Activated T-helper 1 cell treated with anti-CD3 and anti-CD28 coated beads, Interleukin-12 subunit alpha, Interleukin-12 subunit beta, Interleukin-2, Interleukin-4 antibody, amounts not matched to agents 30 ng/mL and 10 ng/mL and 1 ng/mL, durations not matched to agents 14 hours and 24 hours and 36 hours (primary cell): Measurements from ENCODE around the gene FADD. TPM values are rescaled to one million over a fixed set of nuclear protein-coding genes. Genes with fewer than 3 reads are reported as not detected.

ENCODE experiments used
- DNase-seq: peaks from one replicate; pipeline ENCODE4 v3.0.0; 2021; ENCODE audit warnings: low spot score
- H3K27ac Mint-ChIP-seq: one replicate; pipeline ENCODE4 v1.8.0; 2021; ENCODE audit warnings: mild to moderate bottlenecking, mixed read lengths
- H3K27me3 Mint-ChIP-seq: one replicate; pipeline ENCODE4 v1.8.0; 2022; ENCODE audit warnings: mild to moderate bottlenecking, moderate library complexity, mixed read lengths; ENCODE audit not compliant: insufficient read depth
- H3K36me3 Mint-ChIP-seq: one replicate; pipeline ENCODE4 v1.8.0; 2021; ENCODE audit warnings: low read depth, mixed read lengths
- H3K4me1 Mint-ChIP-seq: one replicate; pipeline ENCODE4 v1.8.0; 2021; ENCODE audit warnings: low read depth, mixed read lengths
- H3K4me3 Mint-ChIP-seq: one replicate; pipeline ENCODE4 v1.8.0; 2021; ENCODE audit warnings: mild to moderate bottlenecking, moderate library complexity, mixed read lengths
- H3K9me3 Mint-ChIP-seq: one replicate; pipeline ENCODE4 v1.8.0; 2021; ENCODE audit warnings: mixed read lengths
- intact Hi-C: fragments of 100-400 bp; cut with micrococcal nuclease; formaldehyde crosslinking; loops from one replicate; pipeline ENCODE4 v1.15.1; 2024
- total RNA-seq: library from RNA; stranded (reverse); gene quantifications from 2 replicates; pipeline ENCODE4 v1.2.3, GENCODE V29; 2022

The FADD gene
- total RNA-seq, 1 donor from 2014 or later = 47.9 TPM

DNA sequence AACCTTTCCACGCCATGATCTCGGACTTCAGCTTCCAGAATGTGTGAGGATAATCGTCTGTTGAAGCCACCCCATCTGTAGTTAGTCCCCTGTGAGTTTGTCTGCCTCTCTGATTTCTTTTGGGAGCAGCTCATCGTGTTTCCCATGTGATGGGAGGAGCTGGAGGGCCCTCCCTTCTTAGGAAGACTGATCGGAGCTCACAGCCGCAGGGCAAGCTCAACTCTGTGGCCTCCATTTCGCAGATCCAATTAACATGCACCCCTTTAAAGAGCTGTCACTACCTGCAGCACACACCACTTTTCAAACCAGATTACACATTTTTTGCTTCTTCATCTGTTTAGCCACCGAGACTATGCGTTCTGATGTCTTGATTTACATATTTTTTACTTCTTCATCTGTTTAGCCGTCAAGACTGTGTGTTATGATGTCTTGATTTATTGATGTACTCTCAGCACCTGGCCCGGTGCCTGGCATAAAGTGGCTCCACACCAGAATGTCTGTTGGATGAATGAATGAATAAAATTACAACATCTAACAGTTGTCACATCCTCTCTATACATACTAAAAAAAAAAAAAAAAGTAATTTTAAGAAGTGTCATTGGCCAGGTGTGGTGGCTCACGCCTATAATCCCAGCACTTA lies 52.5 kb downstream of the FADD start:
- intact Hi-C loops = no loop called here
- no peaks in the 10 kb centered on the region for H3K36me3 Mint-ChIP-seq
- no peak overlapping the region for H3K4me3 Mint-ChIP-seq
- no peaks in the 10 kb centered on the region for H3K9me3 Mint-ChIP-seq
- H3K27me3 Mint-ChIP-seq = peaks cover 3% of the 10 kb centered on the region
- no peak overlapping the region for H3K27ac Mint-ChIP-seq
- no peak for DNase-seq
- H3K4me1 Mint-ChIP-seq = no peaks in the 10 kb centered on the region

Other genes with a start within 250 kb of the FADD start
- not detected in 2 replicates for gene ANO1, start 125.0 kb upstream of the FADD start, total RNA-seq
- 56.8 and 60.3 TPM in 2 replicates for gene PPFIA1, start 67.4 kb downstream of the FADD start, total RNA-seq
- gene CTTN, start 195.2 kb downstream of the FADD start, total RNA-seq = 51.4 and 53.7 TPM in 2 replicates